Panc1 (cell line): ENCODE results near the gene ACSS1.

Experiments used
- CTCF ChIP-seq: fragments of 450-650 bp; IDR thresholded peaks from 2 replicates; pipeline ENCODE4 v1.5.1; 2017; ENCODE audit warnings: mild to moderate bottlenecking
- POLR2AphosphoS5 ChIP-seq: IDR thresholded peaks from 2 replicates; pipeline ENCODE4 v1.6.1; 2012; ENCODE audit warnings: mild to moderate bottlenecking, low read depth, low read length, moderate library complexity
- REST ChIP-seq, 2 experiments: IDR thresholded peaks; 2 replicates each; pipeline ENCODE4 v1.6.1; 2011 to 2012; ENCODE audit warnings: low read depth in 2 of 2, control low read depth in 1 of 2, low read length in 1 of 2, mild to moderate bottlenecking in 1 of 2, moderate library complexity in 1 of 2; ENCODE audit not compliant: insufficient read depth in 1 of 2

- TF ChIP-seq CTCF = no peak
- no peak for TF ChIP-seq POLR2AphosphoS5
- TF ChIP-seq REST (IDR thresholded peaks at IDR 0.05; ENCODE audit: insufficient read depth in 1 of 2, low read depth in 2 of 2, low read length in 1 of 2) = no peak
Observed at GRCh38 chr20:25025091-25025861, 32.7 kb downstream of the ACSS1 start.
